ENCODE data around the gene KCNMA1. TPM values are rescaled to one million over a fixed set of nuclear protein-coding genes. Genes with fewer than 3 reads are reported as not detected.

KCNMA1 gene
- total and polyA plus RNA-seq, 10 of the 15 experiments (the other 5 are each of a cell fraction or from before 2014, with no cell fraction given), result 8.5 to 77.0 (median 21.3) TPM

- no peaks in the 10 kb centered on the region for H4K20me1 ChIP-seq (ENCODE audit: control insufficient read depth, insufficient read depth)
These were observed 636.4 kb downstream of the KCNMA1 start for GRCh38 chr10:77001206-77001605.

More at GRCh38 chr10:77001206-77001605, 636.4 kb downstream of the KCNMA1 start:
- SMC1A ChIA-PET (ENCODE audit: uncharacterized antibody, unreplicated experiment), result interaction anchor here (1.3 to 3.1 kb wide), 2 partner anchors 9 to 18 kb away, joined by 4 to 9 read pairs; no protein-coding TSS in a partner anchor
- WGBS (ENCODE audit: insufficient coverage, insufficient replicate concordance, low lambda C conversion rate, missing lambda C conversion rate), result 43% methylated on average over 12 of the region's 12 CpGs
- CTCF ChIA-PET, result no interaction called here
- H3K9me3 ChIP-seq (replicated peaks; ENCODE audit: control insufficient read depth, insufficient read depth, low read length), result no peaks in the 10 kb centered on the region
- no peak overlapping the region for H3K4me2 ChIP-seq (ENCODE audit: control insufficient read depth, insufficient read depth)
- no peak overlapping the region for H2AFZ ChIP-seq (ENCODE audit: control insufficient read depth, low read depth, low read length)
- RAD21 ChIA-PET (ENCODE audit: unreplicated experiment), result no interaction called here
- POLR2A ChIA-PET, result no interaction called here
- H3K27me3 ChIP-seq (replicated peaks in 1 of 2; ENCODE audit: control insufficient read depth in 2 of 2, insufficient read depth in 2 of 2, low read length in 1 of 2), result no peaks in the 10 kb centered on the region
- BruUV-seq (replicated peaks), result no TSS peak
- in situ Hi-C loops (cut with MboI), result no loop called here
- ATAC-seq, result no peak
- intact Hi-C loops (cut with micrococcal nuclease; ENCODE audit: unreplicated experiment), result no loop called here
- TF ChIP-seq, protein P1, sequence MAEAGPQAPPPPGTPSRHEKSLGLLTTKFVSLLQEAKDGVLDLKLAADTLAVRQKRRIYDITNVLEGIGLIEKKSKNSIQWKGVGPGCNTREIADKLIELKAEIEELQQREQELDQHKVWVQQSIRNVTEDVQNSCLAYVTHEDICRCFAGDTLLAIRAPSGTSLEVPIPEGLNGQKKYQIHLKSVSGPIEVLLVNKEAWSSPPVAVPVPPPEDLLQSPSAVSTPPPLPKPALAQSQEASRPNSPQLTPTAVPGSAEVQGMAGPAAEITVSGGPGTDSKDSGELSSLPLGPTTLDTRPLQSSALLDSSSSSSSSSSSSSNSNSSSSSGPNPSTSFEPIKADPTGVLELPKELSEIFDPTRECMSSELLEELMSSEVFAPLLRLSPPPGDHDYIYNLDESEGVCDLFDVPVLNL (IDR thresholded peaks at IDR 0.05; ENCODE audit: low read depth, low read length), result no peak
- TF ChIP-seq, protein P2, sequence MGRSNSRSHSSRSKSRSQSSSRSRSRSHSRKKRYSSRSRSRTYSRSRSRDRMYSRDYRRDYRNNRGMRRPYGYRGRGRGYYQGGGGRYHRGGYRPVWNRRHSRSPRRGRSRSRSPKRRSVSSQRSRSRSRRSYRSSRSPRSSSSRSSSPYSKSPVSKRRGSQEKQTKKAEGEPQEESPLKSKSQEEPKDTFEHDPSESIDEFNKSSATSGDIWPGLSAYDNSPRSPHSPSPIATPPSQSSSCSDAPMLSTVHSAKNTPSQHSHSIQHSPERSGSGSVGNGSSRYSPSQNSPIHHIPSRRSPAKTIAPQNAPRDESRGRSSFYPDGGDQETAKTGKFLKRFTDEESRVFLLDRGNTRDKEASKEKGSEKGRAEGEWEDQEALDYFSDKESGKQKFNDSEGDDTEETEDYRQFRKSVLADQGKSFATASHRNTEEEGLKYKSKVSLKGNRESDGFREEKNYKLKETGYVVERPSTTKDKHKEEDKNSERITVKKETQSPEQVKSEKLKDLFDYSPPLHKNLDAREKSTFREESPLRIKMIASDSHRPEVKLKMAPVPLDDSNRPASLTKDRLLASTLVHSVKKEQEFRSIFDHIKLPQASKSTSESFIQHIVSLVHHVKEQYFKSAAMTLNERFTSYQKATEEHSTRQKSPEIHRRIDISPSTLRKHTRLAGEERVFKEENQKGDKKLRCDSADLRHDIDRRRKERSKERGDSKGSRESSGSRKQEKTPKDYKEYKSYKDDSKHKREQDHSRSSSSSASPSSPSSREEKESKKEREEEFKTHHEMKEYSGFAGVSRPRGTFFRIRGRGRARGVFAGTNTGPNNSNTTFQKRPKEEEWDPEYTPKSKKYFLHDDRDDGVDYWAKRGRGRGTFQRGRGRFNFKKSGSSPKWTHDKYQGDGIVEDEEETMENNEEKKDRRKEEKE (IDR thresholded peaks at IDR 0.05), result no peak
- TF ChIP-seq ZNF384 (IDR thresholded peaks at IDR 0.05; ENCODE audit: borderline replicate concordance, low read depth, low read length), result no peak
- TF ChIP-seq BACH1 (IDR thresholded peaks at IDR 0.05; ENCODE audit: borderline replicate concordance), result no peak
- TF ChIP-seq EP300 (IDR thresholded peaks at IDR 0.05; ENCODE audit: borderline replicate concordance in 1 of 2, control insufficient read depth in 1 of 2, low read depth in 2 of 2, low read length in 2 of 2), result no peak
- no peak for TF ChIP-seq MTA3 (IDR thresholded peaks at IDR 0.05; ENCODE audit: borderline replicate concordance, low read length)
- TF ChIP-seq POU2F2 (IDR thresholded peaks at IDR 0.05; ENCODE audit: borderline replicate concordance, low read depth, low read length), result no peak
- no peak for TF ChIP-seq FOXK2 (IDR thresholded peaks at IDR 0.05)
- no peak for TF ChIP-seq ESRRA (IDR thresholded peaks at IDR 0.05; ENCODE audit: low read length)
- no peak for TF ChIP-seq HDGF (IDR thresholded peaks at IDR 0.05)
- TF ChIP-seq MLLT1 (IDR thresholded peaks at IDR 0.05), result no peak
- no peak for TF ChIP-seq EZH2 (IDR thresholded peaks at IDR 0.05; ENCODE audit: borderline replicate concordance, control insufficient read depth, low read depth, low read length)
- TF ChIP-seq RUNX3 (IDR thresholded peaks at IDR 0.05; ENCODE audit: low read length), result no peak
- no peak for TF ChIP-seq BHLHE40 (IDR thresholded peaks at IDR 0.05; ENCODE audit: borderline replicate concordance in 1 of 2, low read depth in 2 of 2, low read length in 1 of 2)
- no peak for TF ChIP-seq HDAC2 (IDR thresholded peaks at IDR 0.05)
- TF ChIP-seq DPF2 (IDR thresholded peaks at IDR 0.05), result no peak
- no peak for TF ChIP-seq BCL11A (IDR thresholded peaks at IDR 0.05; ENCODE audit: low read depth, low read length)
- no peak for TF ChIP-seq ZNF622 (IDR thresholded peaks at IDR 0.05)
- TF ChIP-seq, protein P3, sequence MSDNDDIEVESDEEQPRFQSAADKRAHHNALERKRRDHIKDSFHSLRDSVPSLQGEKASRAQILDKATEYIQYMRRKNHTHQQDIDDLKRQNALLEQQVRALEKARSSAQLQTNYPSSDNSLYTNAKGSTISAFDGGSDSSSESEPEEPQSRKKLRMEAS (IDR thresholded peaks at IDR 0.05; ENCODE audit: low read depth, low read length), result no peak
- no peaks in the 10 kb centered on the region for H3K4me1 ChIP-seq (ENCODE audit: control insufficient read depth, insufficient read depth, low read length)
- no peak overlapping the region for H3K27ac ChIP-seq (ENCODE audit: control insufficient read depth, insufficient read depth)
- no peak overlapping the region for H3K4me3 ChIP-seq
- H3K9ac ChIP-seq (ENCODE audit: control insufficient read depth, insufficient read depth, low read length), result no peak overlapping the region
- no peak for FAIRE-seq
- no peak for DNase-seq (ENCODE audit: low read depth, low spot score)
- H3K79me2 ChIP-seq (ENCODE audit: control insufficient read depth, insufficient read depth, low read length), result no peaks in the 10 kb centered on the region
- H3K36me3 ChIP-seq (ENCODE audit: control insufficient read depth in 2 of 2, insufficient read depth in 2 of 2, low read length in 1 of 2), result no peaks in the 10 kb centered on the region
